NCI-H226 (cell line): Measurements from ENCODE around the gene MYL5.
"Not testable (repeated sequence)": the region's sequence is repeated elsewhere in the genome, so short reads cannot be mapped to it uniquely, and the experiment has no call there.

Experiments used
- DNase-seq: peaks from one replicate; pipeline ENCODE4 v3.0.0-alpha.2; 2015

Gene MYL5, protein sequence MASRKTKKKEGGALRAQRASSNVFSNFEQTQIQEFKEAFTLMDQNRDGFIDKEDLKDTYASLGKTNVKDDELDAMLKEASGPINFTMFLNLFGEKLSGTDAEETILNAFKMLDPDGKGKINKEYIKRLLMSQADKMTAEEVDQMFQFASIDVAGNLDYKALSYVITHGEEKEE

DNA sequence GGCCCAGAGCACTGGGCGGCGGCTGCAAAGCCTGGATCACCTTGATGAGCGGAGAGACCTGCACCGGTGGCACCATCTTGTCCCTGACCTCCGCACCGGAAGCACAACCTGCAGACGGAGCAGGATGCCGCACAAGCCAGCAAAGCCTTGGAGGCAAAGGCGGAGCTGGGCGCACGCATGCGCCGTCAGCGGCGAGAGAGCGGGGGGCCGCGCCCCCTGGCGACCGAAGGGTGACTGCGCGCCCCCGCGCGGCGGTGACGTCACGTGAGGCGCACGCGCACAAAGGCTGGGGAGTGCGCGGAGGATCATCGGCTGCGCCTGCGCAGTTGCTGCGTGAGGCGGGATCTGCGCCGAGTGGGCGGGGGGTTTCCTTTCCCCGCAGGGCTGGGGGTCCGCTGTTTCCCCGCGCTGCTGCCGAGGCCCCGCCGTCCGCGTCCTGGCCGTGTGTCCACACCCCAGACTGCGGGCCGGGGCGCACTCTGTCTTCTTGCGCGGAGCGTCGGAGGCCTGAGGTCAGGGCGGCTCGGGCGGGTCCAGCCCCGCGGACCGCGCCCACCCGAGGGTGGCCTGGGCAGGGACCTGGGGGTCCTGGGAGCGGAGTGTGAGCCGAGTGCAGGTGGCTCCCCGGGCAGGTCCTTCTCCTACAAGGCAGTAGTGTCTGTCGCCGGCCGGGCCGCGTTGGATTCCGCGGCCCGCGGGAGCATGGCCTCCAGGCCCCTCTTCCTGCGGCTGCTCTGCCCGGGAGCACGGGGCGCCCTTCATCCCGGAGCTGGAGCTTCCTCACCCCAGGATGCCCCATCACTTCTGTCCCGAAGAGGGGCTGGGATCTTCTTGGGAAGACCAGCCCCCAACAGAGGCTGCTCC lies at the start of gene MYL5, which contains the start of gene ATP5ME:
Gene MYL5, plus strand, starts transcription at position 371 of the 864 bp plus-strand sequence. CDS start 3,485 bp downstream, outside the sequence.
Gene ATP5ME, minus strand, starts transcription at position 105 of the 864 bp plus-strand sequence. Its CDS starts 29 bp downstream, at position 76.
- peak; percentile 79 for DNase-seq

DNA sequence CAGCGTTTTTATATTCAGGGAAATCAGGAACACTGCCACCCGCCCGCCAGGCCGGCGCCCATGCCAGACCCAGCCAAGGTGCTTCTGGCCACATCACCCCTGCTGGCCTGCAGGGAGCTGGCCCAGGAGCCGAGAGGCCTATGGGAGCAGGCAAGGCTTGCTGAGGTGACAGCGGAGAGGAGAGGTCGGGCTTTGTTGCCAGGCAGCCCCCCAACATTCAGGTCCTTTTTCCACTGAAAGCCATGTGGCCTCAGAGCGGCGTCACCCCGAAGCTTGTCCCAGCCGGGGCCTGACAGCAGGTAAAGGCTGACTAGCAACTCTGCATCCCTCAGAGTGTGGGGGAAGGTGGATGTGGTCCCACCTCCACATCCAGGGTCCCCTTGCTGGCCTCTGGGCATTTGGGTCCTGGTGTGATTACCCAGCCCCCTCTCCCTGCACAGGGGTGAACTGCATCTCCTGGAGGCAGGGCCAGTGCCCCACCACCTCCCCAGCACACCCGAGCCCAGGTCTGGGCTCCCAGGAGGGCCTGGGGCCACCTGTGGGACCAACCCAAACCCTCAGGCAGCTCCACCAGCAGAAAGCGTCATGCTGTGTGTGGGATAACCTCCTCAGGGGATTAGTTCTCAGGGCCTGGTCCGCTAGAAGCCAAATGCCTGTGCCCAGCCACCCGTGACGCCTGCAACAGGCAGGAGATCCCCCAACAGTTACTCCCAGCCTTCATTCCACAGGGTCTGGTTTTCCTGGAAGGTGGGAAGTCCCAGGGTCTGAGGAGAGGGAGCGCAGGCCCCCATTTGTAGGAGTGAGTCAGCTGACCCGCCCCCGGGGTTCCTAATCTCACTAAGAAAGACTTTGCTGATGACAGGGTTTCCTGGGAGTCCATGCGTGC lies 49.4 kb upstream of the MYL5 start, which contains the start of gene PDE6B:
Gene PDE6B, plus strand, starts transcription at position 869 of the 886 bp plus-strand sequence. CDS start 54 bp downstream, outside the sequence.
- no peak for DNase-seq

DNA sequence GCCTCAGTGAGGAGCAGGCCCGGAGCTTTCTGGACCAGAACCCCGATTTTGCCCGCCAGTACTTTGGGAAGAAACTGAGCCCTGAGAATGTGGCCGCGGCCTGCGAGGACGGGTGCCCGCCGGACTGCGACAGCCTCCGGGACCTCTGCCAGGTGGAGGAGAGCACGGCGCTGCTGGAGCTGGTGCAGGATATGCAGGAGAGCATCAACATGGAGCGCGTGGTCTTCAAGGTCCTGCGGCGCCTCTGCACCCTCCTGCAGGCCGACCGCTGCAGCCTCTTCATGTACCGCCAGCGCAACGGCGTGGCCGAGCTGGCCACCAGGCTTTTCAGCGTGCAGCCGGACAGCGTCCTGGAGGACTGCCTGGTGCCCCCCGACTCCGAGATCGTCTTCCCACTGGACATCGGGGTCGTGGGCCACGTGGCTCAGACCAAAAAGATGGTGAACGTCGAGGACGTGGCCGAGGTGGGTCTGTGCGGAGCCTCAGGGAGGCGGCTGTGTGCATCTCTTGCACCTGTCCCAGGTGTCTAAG lies 48.6 kb upstream of the MYL5 start:
- no peak for DNase-seq

DNA sequence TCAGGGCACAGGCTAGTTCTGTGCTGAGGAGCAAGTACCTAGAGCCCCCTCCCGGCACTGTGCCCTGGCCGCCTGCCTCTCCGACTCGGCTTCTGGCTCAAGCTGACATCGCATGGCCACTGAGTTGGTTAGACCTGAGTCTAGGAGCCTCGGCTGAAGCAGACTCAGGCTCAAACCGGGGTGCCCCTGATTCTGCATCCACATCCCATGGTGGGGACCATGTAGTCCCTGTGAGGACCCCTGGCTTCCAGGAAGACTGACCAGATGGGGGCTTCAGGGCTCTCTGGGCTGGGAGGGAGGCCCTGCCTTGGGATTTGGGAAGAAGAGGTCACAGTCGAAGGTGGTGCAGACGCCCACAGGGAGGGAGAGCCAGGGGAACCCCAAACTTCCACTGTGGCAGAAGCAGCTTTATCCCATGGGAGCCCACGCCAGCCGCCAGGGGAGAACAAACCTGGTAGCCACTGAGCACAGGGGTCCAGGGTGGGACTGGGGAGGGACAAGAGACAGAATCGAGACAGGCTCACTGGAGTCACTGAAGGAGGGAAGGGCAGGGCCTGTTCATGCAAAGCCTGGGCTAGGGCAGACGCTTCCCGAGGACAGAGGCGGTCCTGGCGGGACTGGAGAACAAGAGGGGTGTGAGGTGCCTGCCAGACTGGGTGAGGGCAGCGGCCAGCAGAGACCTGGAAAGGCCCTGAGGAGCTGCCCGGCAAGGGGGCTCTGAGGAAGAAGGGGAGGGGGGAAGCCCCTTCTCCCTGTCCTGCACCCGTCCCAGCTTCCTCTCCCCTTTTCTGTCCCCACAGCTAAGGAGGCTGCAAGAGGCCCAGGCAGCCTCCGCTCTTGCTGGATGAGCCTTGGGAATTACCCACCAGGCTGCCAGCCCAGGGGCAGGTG lies 47.9 kb upstream of the MYL5 start:
- DNase-seq: no peak

DNA sequence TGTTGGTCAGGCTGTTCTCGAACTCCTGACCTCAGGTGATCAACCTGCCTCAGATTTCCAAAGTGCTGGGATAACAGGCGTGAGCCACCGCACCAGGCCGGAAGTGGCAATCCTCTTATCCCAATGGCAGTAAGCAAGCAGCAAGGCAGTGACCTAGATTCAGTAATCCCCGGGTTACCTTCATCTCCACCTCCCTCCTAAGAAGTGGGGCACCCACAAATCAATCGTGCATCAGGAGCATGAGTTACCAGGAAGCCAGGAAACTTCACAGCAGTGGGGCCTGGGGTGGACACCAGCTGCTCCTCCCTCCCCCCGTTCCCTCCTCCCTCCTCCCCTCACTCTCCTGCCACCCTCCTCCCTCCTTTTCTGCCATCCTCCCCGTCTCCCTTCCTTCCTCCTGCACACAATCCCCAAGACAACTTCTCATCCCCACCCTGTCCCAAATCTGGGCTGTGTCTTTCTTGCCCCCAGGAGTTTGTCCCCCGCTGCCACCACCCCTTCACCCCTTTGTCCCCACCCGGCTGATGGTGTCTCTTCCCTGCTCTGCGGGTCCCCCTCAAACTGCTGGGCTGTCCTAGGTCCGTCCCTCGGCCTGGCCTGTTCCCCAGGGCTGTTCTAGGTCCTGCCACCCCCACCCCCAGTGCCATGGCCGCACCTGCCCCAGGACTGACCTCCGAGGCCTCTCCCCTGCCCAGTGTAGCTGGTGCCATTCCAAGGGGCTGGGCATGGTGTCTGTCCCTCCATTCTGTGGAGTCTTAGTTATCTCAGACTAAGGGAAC lies 46.8 kb upstream of the MYL5 start:
- no peak for DNase-seq

DNA sequence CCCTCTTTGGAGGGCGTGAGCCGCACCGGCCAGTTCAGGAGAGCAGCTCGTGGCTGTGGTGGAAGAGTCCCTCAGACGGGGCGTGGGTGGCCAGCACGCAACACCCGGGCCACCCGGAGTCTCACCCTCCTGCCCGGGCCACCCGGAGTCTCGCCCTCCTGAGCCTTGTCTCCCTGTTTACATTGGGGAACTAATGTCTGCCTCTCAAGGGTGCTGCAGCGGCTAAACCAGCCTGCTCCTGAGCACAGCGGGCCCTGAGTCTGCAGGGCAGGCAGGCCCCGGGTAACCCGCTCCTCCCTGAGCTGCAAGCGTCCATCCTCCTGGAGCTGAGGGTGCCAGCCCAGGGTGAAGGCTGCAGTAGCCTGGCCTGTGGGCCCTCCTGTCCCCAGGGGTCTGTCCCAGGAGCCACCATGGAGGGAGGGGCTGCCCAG lies 46.0 kb upstream of the MYL5 start:
- DNase-seq: no peak

DNA sequence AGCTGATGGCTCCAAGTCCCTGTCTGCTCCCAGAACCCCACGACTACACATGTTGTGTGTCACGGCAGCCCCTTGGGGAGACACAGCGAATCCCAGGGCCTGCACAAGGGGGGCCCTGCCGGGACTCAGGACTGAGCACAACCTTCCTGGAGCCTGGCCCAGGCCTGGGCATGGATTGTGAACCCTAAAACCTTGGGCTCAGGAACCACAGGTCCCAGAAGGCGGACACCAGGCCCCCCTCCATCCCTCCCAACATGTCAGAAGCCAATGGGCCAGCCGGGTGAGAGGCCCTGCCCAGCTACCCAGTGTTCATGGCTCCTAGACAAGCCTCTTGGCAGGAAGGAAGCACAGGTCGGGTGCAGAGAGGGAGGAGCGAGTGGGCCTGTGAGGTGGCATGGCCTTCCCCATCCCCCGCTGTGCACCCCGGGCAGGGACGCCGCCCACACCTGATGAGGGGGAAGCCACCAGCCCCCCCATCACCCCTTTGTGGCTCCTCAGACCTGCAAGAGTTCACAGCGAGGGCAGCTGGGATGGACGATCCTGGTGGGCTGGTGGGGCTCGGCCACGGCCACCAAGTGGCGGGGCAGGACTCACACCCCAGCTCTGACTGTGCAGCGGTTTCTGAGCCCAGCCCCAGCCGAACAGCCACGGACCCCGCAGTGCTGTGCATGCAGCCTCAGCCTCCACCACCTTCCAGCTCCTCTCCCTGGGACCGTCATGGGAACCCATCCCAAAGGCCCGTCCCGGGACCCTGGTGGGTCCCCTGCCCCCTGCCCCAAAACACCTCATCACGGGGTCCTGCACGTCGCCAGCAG lies 45.3 kb upstream of the MYL5 start:
- no peak for DNase-seq

DNA sequence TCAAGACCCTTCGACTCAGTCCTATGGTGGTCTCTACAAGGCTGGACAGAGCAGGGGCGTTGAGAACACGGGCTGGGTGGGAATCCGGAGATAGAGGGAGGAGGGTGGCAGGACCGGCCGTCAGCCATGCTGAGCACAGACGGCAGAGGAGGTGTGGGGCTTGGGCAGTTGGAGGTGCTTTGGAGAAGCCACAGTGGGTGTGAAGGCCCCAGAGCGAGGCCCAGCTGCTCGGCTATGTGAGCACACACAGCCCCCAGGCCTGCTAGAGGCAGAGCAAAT lies 44.8 kb upstream of the MYL5 start:
- DNase-seq: no peak

DNA sequence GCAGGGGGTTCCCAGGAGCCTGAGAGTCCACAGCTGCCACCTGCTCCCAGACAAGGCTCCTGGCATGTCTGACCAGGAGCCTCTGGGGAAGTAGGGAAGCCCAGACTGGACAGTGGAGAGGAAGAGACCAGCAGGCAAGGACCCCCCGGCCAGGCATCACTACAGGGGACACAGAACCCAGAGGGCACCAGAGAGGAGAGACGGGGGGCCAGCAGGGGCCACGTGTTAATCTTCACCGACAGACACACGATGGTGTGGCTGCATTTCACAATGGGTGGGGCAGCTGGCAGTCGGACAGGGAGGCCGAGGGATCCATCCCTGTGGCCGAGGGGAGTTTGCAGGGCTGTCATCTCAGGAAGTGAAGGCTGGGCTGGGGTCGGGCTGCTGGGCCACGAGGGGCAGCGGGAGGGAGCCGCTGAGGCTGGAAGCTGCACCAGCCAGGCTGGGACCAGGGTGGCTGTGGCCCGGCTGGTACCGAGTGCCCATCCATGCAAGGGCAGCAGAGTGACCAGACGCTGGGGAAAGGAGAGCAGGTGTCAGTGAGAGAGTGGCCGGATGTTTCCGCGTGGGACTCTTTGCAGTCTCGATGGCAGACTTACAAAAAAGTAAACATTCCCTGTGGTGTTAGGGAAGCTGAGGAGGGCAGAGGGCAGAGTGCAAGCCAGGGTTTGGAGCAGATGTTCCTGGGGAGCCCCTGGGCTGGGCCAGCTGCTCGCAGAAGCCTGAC lies 44.3 kb upstream of the MYL5 start:
- no peak for DNase-seq

DNA sequence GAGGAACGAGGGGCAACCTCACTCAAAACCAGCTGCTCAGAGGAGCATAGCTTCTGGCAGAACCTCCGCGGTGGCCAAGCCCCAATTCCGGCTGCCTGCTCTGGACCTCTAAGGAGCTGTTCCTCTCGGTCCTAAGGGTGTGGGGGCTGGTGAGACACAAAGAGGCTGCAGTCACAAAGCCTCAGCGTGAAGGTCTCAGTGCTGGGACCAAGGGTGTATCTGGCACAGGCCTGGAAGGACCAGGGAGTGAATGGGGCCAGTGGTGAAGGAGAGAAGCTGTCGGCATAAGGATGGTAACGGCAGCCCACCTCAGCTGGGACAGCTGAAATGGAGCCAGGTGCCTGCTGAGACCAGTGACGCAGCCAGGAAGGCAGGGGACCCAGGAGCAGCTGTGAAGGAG lies 43.7 kb upstream of the MYL5 start:
- no peak for DNase-seq

DNA sequence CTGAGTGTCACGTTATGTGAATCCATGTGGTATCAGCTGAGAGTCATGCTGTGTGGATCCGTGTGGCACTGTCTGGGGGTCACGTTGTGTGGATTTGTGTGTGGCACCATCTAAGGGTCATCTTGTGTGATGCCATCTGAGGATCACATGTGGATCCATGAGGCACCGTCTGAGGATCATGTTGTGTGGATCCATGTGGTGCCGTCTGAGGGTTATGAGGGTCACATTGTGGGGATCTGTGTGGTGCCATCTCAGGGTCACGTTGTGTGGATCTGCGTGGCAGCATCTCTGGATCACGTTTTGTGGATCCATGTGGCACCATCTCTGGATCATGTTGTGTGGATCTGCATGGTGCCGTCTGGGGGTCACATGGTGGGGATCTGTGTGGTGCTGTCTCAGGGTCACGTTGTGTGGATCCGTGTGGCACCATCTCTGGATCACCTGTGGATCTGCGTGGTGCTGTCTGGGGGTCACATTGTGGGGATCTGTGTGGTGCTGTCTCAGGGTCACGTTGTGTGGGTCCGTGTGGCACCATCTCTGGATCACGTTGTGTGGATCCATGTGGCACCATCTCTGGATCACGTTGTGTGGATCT lies 42.0 kb upstream of the MYL5 start:
- DNase-seq: no peak

DNA sequence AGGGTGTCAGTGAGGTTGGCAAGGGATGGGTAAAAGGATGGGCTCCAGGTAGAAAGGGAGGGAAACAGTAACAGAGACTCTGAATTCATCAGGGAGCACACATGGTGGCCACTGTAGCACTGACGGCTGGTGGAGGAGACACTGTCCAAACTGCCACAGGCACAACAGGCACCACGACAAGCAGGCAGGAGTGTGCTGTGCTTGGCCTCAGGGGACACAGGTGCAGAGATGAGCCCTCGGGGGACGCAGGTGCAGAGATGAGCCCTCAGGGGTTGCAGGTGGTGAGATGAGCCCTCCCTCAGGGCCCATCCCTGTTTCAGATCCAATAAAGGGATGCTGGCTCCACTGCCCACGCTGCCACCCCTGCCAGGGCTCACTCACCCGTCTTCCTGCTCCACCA lies 41.4 kb upstream of the MYL5 start:
- DNase-seq: no peak

DNA sequence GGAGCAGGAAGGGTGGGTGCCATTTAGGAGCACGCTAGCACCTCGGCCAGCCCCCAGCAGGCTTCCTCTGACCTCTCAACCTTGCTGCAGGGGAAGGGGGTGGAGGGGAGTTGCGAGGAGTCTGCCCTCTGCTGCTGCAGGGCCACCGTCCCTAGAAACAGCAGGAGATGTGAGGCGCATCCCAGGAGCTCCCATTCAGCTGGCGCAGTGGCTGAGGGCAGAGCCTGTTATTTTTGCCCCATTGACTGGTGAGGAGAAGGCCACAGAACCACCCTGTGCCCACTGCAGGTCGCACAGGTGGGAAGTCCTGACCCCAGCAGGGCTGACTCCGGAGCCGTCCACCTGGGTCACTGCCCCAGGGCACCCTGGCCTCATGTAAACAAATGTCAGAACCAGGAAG lies 40.9 kb upstream of the MYL5 start:
- DNase-seq: no peak

DNA sequence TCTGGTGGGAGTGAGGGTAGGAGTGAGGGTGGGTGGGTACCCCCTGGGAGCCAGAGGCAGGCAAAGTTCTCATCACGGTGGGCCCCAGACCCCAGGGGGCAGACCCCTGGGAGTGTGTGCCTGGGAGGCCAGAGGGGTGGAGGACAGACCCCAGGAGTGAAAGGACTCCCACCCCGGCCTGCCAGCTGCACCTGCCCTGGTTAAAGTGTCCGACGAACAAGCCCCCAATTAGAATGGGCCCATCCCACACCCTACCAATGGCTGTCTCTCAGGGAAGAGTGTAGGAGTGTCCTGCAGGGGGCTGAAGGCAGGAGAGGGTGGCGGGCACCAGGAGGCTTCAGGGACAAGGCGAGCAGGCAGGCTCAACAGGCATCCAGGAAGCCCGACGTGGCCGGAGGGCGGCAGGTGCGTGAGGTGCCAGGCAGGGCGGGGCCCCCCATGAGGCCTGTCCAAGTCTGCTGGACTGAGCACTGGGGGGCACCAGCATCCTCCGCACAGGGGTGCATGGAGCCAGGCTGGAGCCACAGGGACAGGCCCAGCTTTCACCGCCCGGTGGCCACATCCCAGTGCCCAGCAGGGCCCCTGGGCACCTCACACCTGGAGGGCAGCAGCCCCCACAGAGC lies 40.3 kb upstream of the MYL5 start:
- no peak for DNase-seq

DNA sequence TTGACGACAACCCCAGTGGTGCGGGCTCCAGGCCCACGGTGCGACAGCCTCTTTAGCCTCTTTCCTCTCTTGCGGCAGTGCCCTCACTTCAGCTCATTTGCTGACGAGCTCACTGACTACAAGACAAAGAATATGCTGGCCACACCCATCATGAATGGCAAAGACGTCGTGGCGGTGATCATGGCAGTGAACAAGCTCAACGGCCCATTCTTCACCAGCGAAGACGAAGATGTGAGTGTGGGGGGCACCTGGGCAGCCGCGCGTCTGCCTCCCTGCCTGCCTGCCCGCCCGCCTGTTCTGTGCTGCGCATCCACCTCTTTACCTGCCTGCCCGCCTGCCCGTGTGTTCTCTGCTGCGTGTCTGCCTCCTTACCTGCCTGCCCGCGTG lies 39.8 kb upstream of the MYL5 start:
- no peak for DNase-seq

DNA sequence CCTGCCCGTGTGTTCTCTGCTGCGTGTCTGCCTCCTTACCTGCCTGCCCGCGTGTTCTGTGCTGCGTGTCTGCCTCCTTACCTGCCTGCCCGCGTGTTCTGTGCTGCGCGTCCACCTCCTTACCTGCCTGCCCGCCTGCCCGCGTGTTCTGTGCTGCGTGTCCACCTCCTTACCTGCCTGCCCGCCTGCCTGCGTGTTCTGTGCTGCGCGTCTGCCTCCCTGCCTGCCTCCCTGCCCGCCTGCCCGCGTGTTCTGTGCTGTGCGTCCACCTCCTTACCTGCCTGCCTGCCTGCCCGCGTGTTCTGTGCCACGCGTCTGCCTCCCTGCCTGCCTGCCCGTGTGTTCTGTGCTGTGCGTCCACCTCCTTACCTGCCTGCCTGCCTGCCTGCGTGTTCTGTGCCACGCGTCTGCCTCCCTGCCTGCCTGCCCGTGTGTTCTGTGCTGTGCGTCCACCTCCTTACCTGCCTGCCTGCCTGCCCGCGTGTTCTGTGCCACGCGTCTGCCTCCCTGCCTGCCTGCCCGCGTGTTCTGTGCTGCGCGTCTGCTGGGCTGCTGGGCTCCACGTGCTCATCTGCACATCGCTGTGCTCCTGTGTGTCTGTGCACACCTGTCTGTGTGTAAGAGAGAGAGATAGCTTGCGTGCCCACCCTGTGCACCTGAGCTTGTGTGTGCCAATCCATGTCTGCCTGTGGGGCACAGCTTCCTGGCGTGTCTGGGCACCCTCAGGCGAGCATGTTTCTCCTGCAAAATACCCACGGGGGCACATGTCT lies 39.1 kb upstream of the MYL5 start:
- not testable (repeated sequence) for DNase-seq

DNA sequence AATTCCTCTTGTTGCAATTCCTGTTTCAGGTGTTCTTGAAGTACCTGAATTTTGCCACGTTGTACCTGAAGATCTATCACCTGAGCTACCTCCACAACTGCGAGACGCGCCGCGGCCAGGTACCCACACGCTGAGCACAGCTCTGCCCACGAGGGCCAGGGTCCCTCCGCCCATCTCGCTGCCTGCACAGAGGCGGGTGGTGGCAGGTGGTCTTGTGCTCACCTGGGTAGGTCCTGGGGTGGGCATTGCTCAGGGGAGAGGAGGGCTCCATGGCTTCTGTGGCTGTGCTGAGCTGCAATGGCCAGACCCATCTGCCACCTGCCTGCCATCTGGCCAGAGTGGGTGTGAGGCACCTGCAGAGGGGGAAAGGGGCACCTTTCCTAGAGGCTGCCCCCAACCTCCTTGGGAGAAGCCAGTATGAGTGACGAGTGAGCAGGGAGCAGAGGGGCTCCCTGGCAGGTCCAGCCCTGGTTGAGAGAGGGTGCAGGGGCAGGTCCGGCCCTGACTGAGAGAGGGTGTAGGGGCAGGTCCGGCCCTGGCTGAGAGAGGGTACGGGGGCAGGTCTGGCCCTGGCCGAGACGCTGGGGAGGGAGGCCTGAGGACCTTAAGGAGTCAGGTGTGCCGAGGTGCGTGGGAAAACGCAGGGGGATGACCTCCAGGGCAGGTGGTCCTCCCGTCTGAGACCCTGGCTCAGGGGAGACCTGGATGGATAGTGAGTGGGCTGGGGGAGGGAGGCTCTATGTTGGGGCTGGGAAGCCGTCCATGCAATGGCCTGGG lies 38.3 kb upstream of the MYL5 start:
- no peak for DNase-seq
